Stimulated activated CD8-positive, alpha-beta memory T cell treated with anti-CD3 and anti-CD28 coated beads, Interleukin-7, amount 100 ng/mL, for 48 hours (primary cell): ENCODE measurements around the gene EN1.
A peak's percentile ranks its signal among the peaks of the same experiment; 100 is the strongest.

ENCODE experiments used
- DNase-seq, 2 donors: peaks; one replicate each; pipeline ENCODE4 v3.0.0-alpha.2; 2020; ENCODE audit warnings: low read depth in 1 of 2; ENCODE audit errors: extremely low read depth in 1 of 2

The EN1 gene

GRCh38 chr2:118846953-118847761 lies at the start of gene EN1:
Gene EN1, minus strand, starts transcription at chr2:118847648. Its CDS starts 481 bp downstream, at chr2:118847167.
- DNase-seq = no peak

GRCh38 chr2:118893100-118893499 lies 45.7 kb upstream of the EN1 start:
- DNase-seq = no peak

GRCh38 chr2:118889995-118890394 lies 42.5 kb upstream of the EN1 start:
- DNase-seq = no peak

- DNase-seq = no peak
These were observed 36.3 kb upstream of the EN1 start for GRCh38 chr2:118883792-118884191.

- peak; percentile 17 to 44 for DNase-seq
These were observed 35.4 kb upstream of the EN1 start for GRCh38 chr2:118882693-118883336.

- DNase-seq = peak in 1 of 2 donors; percentile 25
These were observed 34.2 kb upstream of the EN1 start for GRCh38 chr2:118881490-118882129.

- no peak for DNase-seq
These were observed 33.1 kb upstream of the EN1 start for GRCh38 chr2:118880501-118880900.

GRCh38 chr2:118878531-118879149 lies 31.2 kb upstream of the EN1 start:
- DNase-seq = no peak

GRCh38 chr2:118875318-118875717 lies 27.9 kb upstream of the EN1 start:
- no peak for DNase-seq

- DNase-seq = no peak
These were observed 26.9 kb upstream of the EN1 start for GRCh38 chr2:118874324-118874723.

- DNase-seq = no peak
These were observed 17.7 kb upstream of the EN1 start for GRCh38 chr2:118865106-118865505.

- DNase-seq = no peak
These were observed 16.8 kb upstream of the EN1 start for GRCh38 chr2:118864207-118864606.

- DNase-seq = no peak
These were observed 14.3 kb upstream of the EN1 start for GRCh38 chr2:118861731-118862130.

GRCh38 chr2:118861242-118861641 lies 13.8 kb upstream of the EN1 start:
- DNase-seq = no peak

GRCh38 chr2:118860506-118860905 lies 13.1 kb upstream of the EN1 start:
- DNase-seq = no peak

- DNase-seq = no peak
These were observed 11.8 kb upstream of the EN1 start for GRCh38 chr2:118859157-118859770.

- DNase-seq = no peak
These were observed 11.2 kb upstream of the EN1 start for GRCh38 chr2:118858485-118859156.

- no peak for DNase-seq
These were observed 10.4 kb upstream of the EN1 start for GRCh38 chr2:118857677-118858484.

- no peak for DNase-seq
These were observed 9.7 kb upstream of the EN1 start for GRCh38 chr2:118856978-118857676.
